A549 (cell line): Measurements from ENCODE around the gene PAX8. TPM values are rescaled to one million over a fixed set of nuclear protein-coding genes. Genes with fewer than 3 reads are reported as not detected.
A peak's percentile ranks its signal among the peaks of the same experiment; 100 is the strongest.

Source experiments
- ATAC-seq, 2 experiments: fragments of 200-7000 bp in 1 of 2; fragments of >200 bp in 1 of 2; cut with Nextera tagmentation in 1 of 2; cut with Tn5 transposase in 1 of 2; 3 replicates each; pipeline versions ENCODE4 v1.8.0 to v1.9.1; 2018 to 2020; ENCODE audit warnings: mild to moderate bottlenecking in 1 of 2, moderate library complexity in 1 of 2
- CTCF ChIA-PET: fragments of 300-600 bp; sonication (Branson Sonifier 250); formaldehyde crosslinking; extraction: SDS; loops from one replicate; lab custom pipeline; 2021; ENCODE audit warnings: antibody characterized with exemption, inconsistent platforms; lab: Yijun Ruan, JAX
- POLR2A ChIA-PET: fragments of 350-600 bp; formaldehyde crosslinking; extraction: SDS; loops from one replicate; lab custom pipeline; 2021; ENCODE audit warnings: antibody characterized with exemption, inconsistent platforms; lab: Yijun Ruan, JAX
- DNase-seq, 2 experiments: peaks; one replicate each; pipeline versions ENCODE4 v3.0.0 to v3.0.0-alpha.2; 2011 to 2016; ENCODE audit warnings: low read depth in 1 of 2, low spot score in 1 of 2
- FAIRE-seq: peaks from 2 replicates; lab custom pipeline; 2011; peaks lifted over from hg19 to GRCh38; lab: Jason Lieb, UNC
- H3K27ac ChIP-seq, 2 experiments: fragments of >200 bp; sonication (Bioruptor Twin); formaldehyde crosslinking; 3 replicates each; pipeline ENCODE4 v1.5.1; 2016 to 2017
- H3K4me1 ChIP-seq: fragments of >200 bp; sonication (Bioruptor Twin); formaldehyde crosslinking; 3 replicates; pipeline ENCODE4 v1.6.1; 2016
- H3K4me2 ChIP-seq: fragments of >200 bp; sonication (Bioruptor Twin); formaldehyde crosslinking; 3 replicates; pipeline ENCODE4 v1.6.1; 2016
- H3K4me3 ChIP-seq: fragments of >200 bp; sonication (Bioruptor Twin); formaldehyde crosslinking; 3 replicates; pipeline ENCODE4 v1.5.1; 2016
- H3K9me3 ChIP-seq: fragments of >200 bp; sonication (Bioruptor Twin); formaldehyde crosslinking; 3 replicates; pipeline ENCODE4 v1.6.1; 2016
- ATOH8 ChIP-seq: fragments of 250-450 bp; sonication (Bioruptor Pico); IDR thresholded peaks from 2 replicates; pipeline ENCODE4 v1.5.0; 2020; ENCODE audit warnings: low read depth, mild to moderate bottlenecking, moderate library complexity
- BCL3 ChIP-seq: fragments of >200 bp; sonication (Bioruptor Twin); formaldehyde crosslinking; IDR thresholded peaks from 3 replicates; pipeline ENCODE4 v1.6.1; 2016
- CBX8 ChIP-seq: fragments of 200-600 bp; sonication (generic); IDR thresholded peaks from 2 replicates; pipeline ENCODE4 v1.6.1; 2016
- CHD2 ChIP-seq: fragments of 150-350 bp; IDR thresholded peaks from 2 replicates; pipeline ENCODE4 v1.6.1; 2014; ENCODE audit warnings: low read length; ENCODE audit not compliant: partially characterized antibody
- EHF ChIP-seq: fragments of 250-450 bp; sonication (Bioruptor Pico); IDR thresholded peaks from 2 replicates; pipeline ENCODE4 v1.5.0; 2020; ENCODE audit warnings: mild to moderate bottlenecking
- EP300 ChIP-seq, 2 experiments: fragments of >200 bp; sonication (Bioruptor Twin); formaldehyde crosslinking; IDR thresholded peaks; 2 replicates in 1 of 2; 3 replicates in 1 of 2; pipeline ENCODE4 v1.6.1; 2016 to 2017
- FOSL2 ChIP-seq, 2 experiments: fragments of 450-650 bp in 1 of 2; fragments of >200 bp in 1 of 2; sonication (Bioruptor Twin) in 1 of 2; formaldehyde crosslinking; IDR thresholded peaks; 2 replicates each; pipeline versions ENCODE4 v1.5.0 to v1.6.1; 2016 to 2020; ENCODE audit warnings: mild to moderate bottlenecking in 1 of 2, moderate library complexity in 1 of 2
- FOXS1 ChIP-seq: fragments of 250-450 bp; sonication (Bioruptor Pico); IDR thresholded peaks from 2 replicates; pipeline ENCODE4 v1.5.0; 2020; ENCODE audit warnings: mild to moderate bottlenecking, moderate library complexity
- GATA3 ChIP-seq: IDR thresholded peaks from 2 replicates; pipeline ENCODE4 v1.6.1; 2012; ENCODE audit warnings: borderline replicate concordance
- HDAC2 ChIP-seq: fragments of 200-600 bp; sonication (generic); IDR thresholded peaks from 2 replicates; pipeline ENCODE4 v1.6.1; 2016
- HEYL ChIP-seq: fragments of 250-450 bp; sonication (Bioruptor Pico); IDR thresholded peaks from 2 replicates; pipeline ENCODE4 v1.8.0; 2021; ENCODE audit warnings: mild to moderate bottlenecking, moderate library complexity
- HOXA7 ChIP-seq: fragments of 250-450 bp; sonication (Bioruptor Pico); IDR thresholded peaks from 2 replicates; pipeline ENCODE4 v1.5.0; 2020; ENCODE audit warnings: mild to moderate bottlenecking, moderate library complexity
- HOXB13 ChIP-seq: fragments of 250-450 bp; sonication (Bioruptor Pico); IDR thresholded peaks from 2 replicates; pipeline ENCODE4 v1.5.0; 2020; ENCODE audit warnings: low read depth, mild to moderate bottlenecking, moderate library complexity
- JUNB ChIP-seq: fragments of >200 bp; sonication (Bioruptor Twin); formaldehyde crosslinking; IDR thresholded peaks from 2 replicates; pipeline ENCODE4 v1.6.1; 2016
- KDM1A ChIP-seq: fragments of 200-600 bp; sonication (generic); IDR thresholded peaks from 2 replicates; pipeline ENCODE4 v1.6.1; 2016; ENCODE audit warnings: low read depth, mild to moderate bottlenecking
- MAFK ChIP-seq: fragments of 450-650 bp; IDR thresholded peaks from 2 replicates; pipeline ENCODE4 v1.6.1; 2014; ENCODE audit not compliant: partially characterized antibody
- NFE2L2 ChIP-seq: fragments of 150-350 bp; conservative IDR thresholded peaks from 2 replicates; pipeline ENCODE4 v1.6.1; 2014; ENCODE audit warnings: low read length
- NPAS2 ChIP-seq: fragments of 250-450 bp; sonication (Bioruptor Pico); IDR thresholded peaks from 2 replicates; pipeline ENCODE4 v1.8.0; 2022; ENCODE audit warnings: mild to moderate bottlenecking, moderate library complexity, borderline replicate concordance
- PBX3 ChIP-seq: IDR thresholded peaks from 2 replicates; pipeline ENCODE4 v1.6.1; 2012
- PHF8 ChIP-seq: fragments of 200-600 bp; sonication (generic); IDR thresholded peaks from 2 replicates; pipeline ENCODE4 v1.6.1; 2016; ENCODE audit warnings: low read depth, mild to moderate bottlenecking, antibody characterized with exemption, moderate library complexity, borderline replicate concordance
- RAD21 ChIP-seq, 2 experiments: fragments of >200 bp in 1 of 2; sonication (Bioruptor Twin) in 1 of 2; formaldehyde crosslinking in 1 of 2; IDR thresholded peaks in 1 of 2; conservative IDR thresholded peaks in 1 of 2; 2 replicates in 1 of 2; 3 replicates in 1 of 2; pipeline ENCODE4 v1.6.1; 2012 to 2018; ENCODE audit warnings: inconsistent platforms in 1 of 2
- RARB ChIP-seq: fragments of 250-450 bp; sonication (Bioruptor Pico); IDR thresholded peaks from 2 replicates; pipeline ENCODE4 v1.8.0; 2021; ENCODE audit warnings: mild to moderate bottlenecking, moderate library complexity
- RCOR1 ChIP-seq: fragments of 150-350 bp; IDR thresholded peaks from 2 replicates; pipeline ENCODE4 v1.6.1; 2014; ENCODE audit warnings: antibody characterized with exemption, low read length, low read depth
- USF2 ChIP-seq: fragments of 450-650 bp; IDR thresholded peaks from 2 replicates; pipeline ENCODE4 v1.6.1; 2014; ENCODE audit warnings: antibody characterized with exemption
- ZC3H11A ChIP-seq: fragments of 450-650 bp; IDR thresholded peaks from 2 replicates; pipeline ENCODE4 v1.6.1; 2014; ENCODE audit warnings: antibody characterized with exemption, mild to moderate bottlenecking
- ZNF302 ChIP-seq: fragments of 250-450 bp; sonication (Bioruptor Pico); IDR thresholded peaks from 2 replicates; pipeline ENCODE4 v1.9.0; 2021; ENCODE audit warnings: inconsistent platforms, mild to moderate bottlenecking, moderate library complexity
- WGBS: methylation state at CpG from one replicate; pipeline ENCODE4 v1.1.6; 2017; ENCODE audit errors: missing lambda C conversion rate; 5-methylcytosine and 5-hydroxymethylcytosine counted together
- polyA plus RNA-seq, 4 experiments: library from polyadenylated mRNA; depleted of rRNA in 3 of 4; stranded (reverse); fragments of >200 nt; fragmentation: RNase III in 1 of 4; extraction: RNeasy Plus Mini Kit Qiagen cat#74134 plus additional on column Dnase treatment in 1 of 4; gene quantifications; 2 replicates in 3 of 4; 3 replicates in 1 of 4; pipeline ENCODE4 v1.2.3, GENCODE V29; 2011 to 2017
- TF ChIP-seq, protein P1 (sequence below): IDR thresholded peaks from 2 replicates; pipeline ENCODE4 v1.6.1; 2012
- TF ChIP-seq, protein P2 (sequence below): IDR thresholded peaks from 2 replicates; pipeline ENCODE4 v1.6.1; 2012; ENCODE audit warnings: low read depth, borderline replicate concordance
- TF ChIP-seq, protein P3 (sequence below): fragments of 250-450 bp; sonication (Bioruptor Pico); IDR thresholded peaks from 2 replicates; pipeline ENCODE4 v1.5.0; 2021; ENCODE audit warnings: mild to moderate bottlenecking, moderate library complexity, borderline replicate concordance
- TF ChIP-seq, protein P4 (sequence below): fragments of >200 bp; sonication (Bioruptor Twin); formaldehyde crosslinking; IDR thresholded peaks from 3 replicates; pipeline ENCODE4 v1.5.1; 2016

The PAX8 gene
- polyA plus RNA-seq, 2 of the 4 experiments (the other 2 are of a cell fraction), result 0.71 to 0.81 TPM

GRCh38 chr2:113211226-113212105 is 67.3 kb downstream of the PAX8 start:
- POLR2A ChIA-PET, result interaction anchor here (0.6 to 1.6 kb wide), 2 partner anchors 29 to 72 kb away, joined by 3 to 10 read pairs; no protein-coding TSS in a partner anchor
- peak overlapping the region; percentile 96 for H3K27ac ChIP-seq
- no peak for TF ChIP-seq ZC3H11A
- 0 out of 3 replicates have a peak, but pooled peaks have one; percentile 52 for TF ChIP-seq BCL3
- TF ChIP-seq HDAC2, result no peak
- no peak for TF ChIP-seq FOXS1
- peak; percentile 65; the same call in 1 of the 2 replicates for TF ChIP-seq HOXB13 (CRISPR knock-in tag)
- TF ChIP-seq RAD21 (conservative IDR thresholded peaks at IDR 0.05 in 1 of 2, IDR thresholded peaks at IDR 0.05 in 1 of 2), result 0 out of 5 replicates have a peak, but pooled peaks have one; percentile 2 to 15
- TF ChIP-seq PBX3, result 0 out of 2 replicates have a peak, but pooled peaks have one; percentile 58
- no peak for TF ChIP-seq CBX8
- no peak for TF ChIP-seq KDM1A
- TF ChIP-seq NFE2L2, result no peak
- TF ChIP-seq HOXA7 (CRISPR knock-in tag), result peak; percentile 57; the same call in 1 of the 2 replicates
- TF ChIP-seq FOSL2 (IDR thresholded peaks at IDR 0.05), result no peak
- TF ChIP-seq FOSL2 (CRISPR knock-in tag; IDR thresholded peaks at IDR 0.05), result peak; percentile 42; the same call in 1 of the 2 replicates
- no peak for TF ChIP-seq EHF (CRISPR knock-in tag)
- TF ChIP-seq, protein P1, sequence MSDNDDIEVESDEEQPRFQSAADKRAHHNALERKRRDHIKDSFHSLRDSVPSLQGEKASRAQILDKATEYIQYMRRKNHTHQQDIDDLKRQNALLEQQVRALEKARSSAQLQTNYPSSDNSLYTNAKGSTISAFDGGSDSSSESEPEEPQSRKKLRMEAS, result peak; percentile 73
- TF ChIP-seq, protein P2, sequence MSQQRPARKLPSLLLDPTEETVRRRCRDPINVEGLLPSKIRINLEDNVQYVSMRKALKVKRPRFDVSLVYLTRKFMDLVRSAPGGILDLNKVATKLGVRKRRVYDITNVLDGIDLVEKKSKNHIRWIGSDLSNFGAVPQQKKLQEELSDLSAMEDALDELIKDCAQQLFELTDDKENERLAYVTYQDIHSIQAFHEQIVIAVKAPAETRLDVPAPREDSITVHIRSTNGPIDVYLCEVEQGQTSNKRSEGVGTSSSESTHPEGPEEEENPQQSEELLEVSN, result peak; percentile 68; the same call in 1 of the 2 replicates
- TF ChIP-seq RARB (CRISPR knock-in tag), result peak; percentile 50; the same call in 1 of the 2 replicates
- TF ChIP-seq CHD2, result no peak
- TF ChIP-seq HEYL (CRISPR knock-in tag), result 0 out of 2 replicates have a peak, but pooled peaks have one; percentile 4
- TF ChIP-seq ATOH8 (CRISPR knock-in tag), result peak; percentile 72; the same call in 1 of the 2 replicates
- TF ChIP-seq MAFK, result peak; percentile 62
- no peak for TF ChIP-seq NPAS2 (CRISPR knock-in tag)
- no peak for TF ChIP-seq ZNF302
- TF ChIP-seq, protein P3, sequence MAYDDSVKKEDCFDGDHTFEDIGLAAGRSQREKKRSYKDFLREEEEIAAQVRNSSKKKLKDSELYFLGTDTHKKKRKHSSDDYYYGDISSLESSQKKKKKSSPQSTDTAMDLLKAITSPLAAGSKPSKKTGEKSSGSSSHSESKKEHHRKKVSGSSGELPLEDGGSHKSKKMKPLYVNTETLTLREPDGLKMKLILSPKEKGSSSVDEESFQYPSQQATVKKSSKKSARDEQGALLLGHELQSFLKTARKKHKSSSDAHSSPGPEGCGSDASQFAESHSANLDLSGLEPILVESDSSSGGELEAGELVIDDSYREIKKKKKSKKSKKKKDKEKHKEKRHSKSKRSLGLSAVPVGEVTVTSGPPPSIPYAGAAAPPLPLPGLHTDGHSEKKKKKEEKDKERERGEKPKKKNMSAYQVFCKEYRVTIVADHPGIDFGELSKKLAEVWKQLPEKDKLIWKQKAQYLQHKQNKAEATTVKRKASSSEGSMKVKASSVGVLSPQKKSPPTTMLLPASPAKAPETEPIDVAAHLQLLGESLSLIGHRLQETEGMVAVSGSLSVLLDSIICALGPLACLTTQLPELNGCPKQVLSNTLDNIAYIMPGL (CRISPR knock-in tag), result peak; percentile 18; the same call in 1 of the 2 replicates
- TF ChIP-seq EP300 (IDR thresholded peaks at IDR 0.05), result peak; percentile 17 to 28; a peak in 1 of 5 replicates
- no peak for TF ChIP-seq RCOR1
- TF ChIP-seq, protein P4, sequence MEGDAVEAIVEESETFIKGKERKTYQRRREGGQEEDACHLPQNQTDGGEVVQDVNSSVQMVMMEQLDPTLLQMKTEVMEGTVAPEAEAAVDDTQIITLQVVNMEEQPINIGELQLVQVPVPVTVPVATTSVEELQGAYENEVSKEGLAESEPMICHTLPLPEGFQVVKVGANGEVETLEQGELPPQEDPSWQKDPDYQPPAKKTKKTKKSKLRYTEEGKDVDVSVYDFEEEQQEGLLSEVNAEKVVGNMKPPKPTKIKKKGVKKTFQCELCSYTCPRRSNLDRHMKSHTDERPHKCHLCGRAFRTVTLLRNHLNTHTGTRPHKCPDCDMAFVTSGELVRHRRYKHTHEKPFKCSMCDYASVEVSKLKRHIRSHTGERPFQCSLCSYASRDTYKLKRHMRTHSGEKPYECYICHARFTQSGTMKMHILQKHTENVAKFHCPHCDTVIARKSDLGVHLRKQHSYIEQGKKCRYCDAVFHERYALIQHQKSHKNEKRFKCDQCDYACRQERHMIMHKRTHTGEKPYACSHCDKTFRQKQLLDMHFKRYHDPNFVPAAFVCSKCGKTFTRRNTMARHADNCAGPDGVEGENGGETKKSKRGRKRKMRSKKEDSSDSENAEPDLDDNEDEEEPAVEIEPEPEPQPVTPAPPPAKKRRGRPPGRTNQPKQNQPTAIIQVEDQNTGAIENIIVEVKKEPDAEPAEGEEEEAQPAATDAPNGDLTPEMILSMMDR, result no peak
- TF ChIP-seq JUNB, result no peak
- TF ChIP-seq PHF8, result no peak
- TF ChIP-seq USF2, result no peak
- peak; percentile 44; the same call in 1 of the 2 replicates for TF ChIP-seq GATA3

More at GRCh38 chr2:113211226-113212105, 67.3 kb downstream of the PAX8 start:
- no peaks in the 10 kb centered on the region for H3K9me3 ChIP-seq
- H3K4me1 ChIP-seq, result peaks cover 75% of the 10 kb centered on the region
- WGBS, result 24% methylated on average over 12 of the region's 13 CpGs
- peak; percentile 77 to 95 for DNase-seq
- peak overlapping the region; percentile 76 for H3K4me2 ChIP-seq
- peak; percentile 80 to 86 for ATAC-seq
- peak overlapping the region; percentile 19; the same call in 2 of the 3 replicates for H3K4me3 ChIP-seq
- CTCF ChIA-PET, result interaction anchor here (0.7 to 4.8 kb wide), 15 partner anchors 8 to 179 kb away, joined by 3 to 35 read pairs (median 5); no protein-coding TSS in a partner anchor
- no peak for FAIRE-seq
